Colonic mucosa (tissue), 4 donors: Measurements from ENCODE around the gene SLC9A2. TPM values are rescaled to one million over a fixed set of nuclear protein-coding genes. Genes with fewer than 3 reads are reported as not detected.

ENCODE experiments used
- DNase-seq: peaks from one replicate; pipeline ENCODE4 v3.0.0-alpha.2; 2020
- H3K27ac ChIP-seq: fragments of 200-600 bp; one replicate; pipeline ENCODE4 v1.8.0; 2021
- H3K27me3 ChIP-seq: fragments of 200-600 bp; one replicate; pipeline ENCODE4 v1.8.0; 2021
- H3K36me3 ChIP-seq: fragments of 200-600 bp; one replicate; pipeline ENCODE4 v1.8.0; 2021
- H3K4me1 ChIP-seq: fragments of 200-600 bp; one replicate; pipeline ENCODE4 v1.8.0; 2021; ENCODE audit warnings: mild to moderate bottlenecking
- H3K4me3 ChIP-seq: fragments of 200-600 bp; one replicate; pipeline ENCODE4 v1.8.0; 2021
- H3K9ac ChIP-seq, 2 donors: one replicate each; pipeline ENCODE4 v1.7.0; 2013; ENCODE audit warnings: control low read depth in 2 of 2, low read depth in 2 of 2, low read length in 2 of 2
- H3K9me3 ChIP-seq: fragments of 200-600 bp; one replicate; pipeline ENCODE4 v1.8.0; 2021
- CTCF ChIP-seq: fragments of 200-600 bp; IDR thresholded peaks from one replicate; pipeline ENCODE4 v1.8.0; 2022; ENCODE audit warnings: antibody characterized with exemption, mild to moderate bottlenecking
- intact Hi-C: fragments of 100-400 bp; cut with DNase I; formaldehyde crosslinking; loops from one replicate; pipeline ENCODE4 v1.14.1; 2022
- total RNA-seq, 2 donors: library from RNA; stranded (reverse); fragmentation: NEBNext Ultra II Directional in 1 of 2; extraction: Animal tissue kit (Norgen Biotek cat#: 25700) in 1 of 2; gene quantifications; one replicate each; pipeline ENCODE4 v1.2.1, GENCODE V29; 2021
- donor health status: healthy.
- donor health status: DM: no; HTN: no; CAD: no.
- donor health status: DM: no; HTN: no; CAD: no.

SLC9A2 gene
- total RNA-seq, 2 donors from 2014 or later, result 58.4 to 76.2 TPM

GRCh38 chr2:102686479-102687439 is 67.4 kb downstream of the SLC9A2 start:
- H3K27me3 ChIP-seq, result no peaks in the 10 kb centered on the region
- no peak overlapping the region for H3K9ac ChIP-seq
- no peaks in the 10 kb centered on the region for H3K9me3 ChIP-seq
- H3K4me1 ChIP-seq, result no peaks in the 10 kb centered on the region
- intact Hi-C loops, result no loop called here
- H3K36me3 ChIP-seq, result no peaks in the 10 kb centered on the region
- no peak for TF ChIP-seq CTCF
- no peak overlapping the region for H3K27ac ChIP-seq
- H3K4me3 ChIP-seq, result no peak overlapping the region
- no peak for DNase-seq

- TF ChIP-seq CTCF, result no peak
- DNase-seq, result no peak
- intact Hi-C loops, result no loop called here
Measured at GRCh38 chr2:102690012-102690411, 70.7 kb downstream of the SLC9A2 start.

GRCh38 chr2:102696463-102696862 is 77.1 kb downstream of the SLC9A2 start:
- Histone ChIP-seq H3K9ac (no peak overlapping the region), H3K9me3 (no peaks in the 10 kb centered on the region), H3K36me3 (no peaks in the 10 kb centered on the region), H3K27me3 (no peaks in the 10 kb centered on the region), H3K27ac (no peak overlapping the region), H3K4me1 (no peaks in the 10 kb centered on the region), H3K4me3 (no peak overlapping the region)
- no peak for TF ChIP-seq CTCF
- DNase-seq, result no peak
- intact Hi-C loops, result no loop called here

More at GRCh38 chr2:102690012-102690411, 70.7 kb downstream of the SLC9A2 start:
- no peak overlapping the region for H3K4me3 ChIP-seq
- no peaks in the 10 kb centered on the region for H3K36me3 ChIP-seq
- H3K27ac ChIP-seq, result no peak overlapping the region
- no peak overlapping the region for H3K9ac ChIP-seq
- no peaks in the 10 kb centered on the region for H3K27me3 ChIP-seq
- no peaks in the 10 kb centered on the region for H3K9me3 ChIP-seq
- H3K4me1 ChIP-seq, result no peaks in the 10 kb centered on the region

- H3K27ac ChIP-seq, result no peak overlapping the region
- H3K27me3 ChIP-seq, result no peaks in the 10 kb centered on the region
- intact Hi-C loops, result no loop called here
- no peaks in the 10 kb centered on the region for H3K36me3 ChIP-seq
- peak; percentile 54 for DNase-seq
- H3K4me1 ChIP-seq, result no peaks in the 10 kb centered on the region
- TF ChIP-seq CTCF, result no peak
- no peak overlapping the region for H3K4me3 ChIP-seq
- no peaks in the 10 kb centered on the region for H3K9me3 ChIP-seq
- no peak overlapping the region for H3K9ac ChIP-seq
Measured at GRCh38 chr2:102698369-102699111, 79.2 kb downstream of the SLC9A2 start.

- Histone ChIP-seq H3K9ac (no peak overlapping the region), H3K4me3 (no peak overlapping the region), H3K36me3 (no peaks in the 10 kb centered on the region), H3K4me1 (no peaks in the 10 kb centered on the region), H3K27ac (no peak overlapping the region), H3K27me3 (no peaks in the 10 kb centered on the region), H3K9me3 (no peaks in the 10 kb centered on the region)
- TF ChIP-seq CTCF, result no peak
- intact Hi-C loops, result loop anchor here (5.0 to 10.0 kb wide), 2 partner anchors 89 to 231 kb away; partner anchors contain the start of genes SLC9A2 and SLC9A4
- no peak for DNase-seq
Measured at GRCh38 chr2:102703305-102703704, 84.0 kb downstream of the SLC9A2 start.
